ENCODE results near the gene IFI30. TPM values are rescaled to one million over a fixed set of nuclear protein-coding genes. Genes with fewer than 3 reads are reported as not detected.
"Not testable (repeated sequence)": the region's sequence is repeated elsewhere in the genome, so short reads cannot be mapped to it uniquely, and the experiment has no call there.

Gene IFI30
- total and polyA plus RNA-seq, 8 donors = 7.3 to 986 (median 13.0) TPM

DNA sequence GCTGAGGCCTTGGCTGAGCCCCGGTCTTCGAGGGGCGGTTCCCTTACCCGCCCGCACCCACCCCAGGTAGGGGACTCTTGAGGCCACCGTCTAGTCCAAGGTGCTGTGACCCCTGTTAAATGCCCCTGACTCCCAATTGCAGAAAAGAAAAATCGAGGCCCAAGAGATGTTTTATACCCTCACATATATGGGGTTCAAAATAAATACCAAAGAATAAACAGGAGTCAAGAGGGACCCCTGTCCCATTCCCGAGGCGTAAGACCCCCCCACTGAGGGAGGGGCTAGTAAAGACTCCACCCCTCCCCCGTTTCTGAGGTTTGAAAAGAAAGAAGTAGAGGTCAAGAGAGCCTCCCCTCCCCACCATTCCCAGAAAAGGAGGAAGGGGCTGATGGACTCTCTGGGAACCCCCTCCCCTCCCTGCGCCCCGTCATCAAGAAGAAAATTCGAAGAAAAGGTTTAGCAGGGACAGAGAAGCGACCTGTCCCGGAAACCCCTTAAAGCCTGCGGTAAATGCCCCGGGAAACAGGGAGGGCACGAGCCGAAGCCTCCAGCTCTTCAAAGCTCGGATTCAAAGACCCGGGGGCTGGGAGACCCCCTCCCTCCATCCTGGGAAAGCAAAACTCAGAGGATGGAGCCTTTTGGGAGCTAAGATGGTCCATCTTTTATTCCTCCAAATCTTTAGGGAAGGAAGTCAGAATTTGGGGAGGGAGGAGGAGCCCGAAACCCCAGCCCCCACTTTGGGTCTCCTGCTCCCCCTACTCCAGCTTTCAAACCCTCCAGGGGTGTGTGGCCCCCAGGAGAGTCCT, 31.0 kb downstream of the IFI30 start:
- peak; percentile 55 for ATAC-seq
- DNase-seq = peak in 2 of 4 donors; percentile 60 to 93
- H3K9me3 ChIP-seq = no peaks in the 10 kb centered on the region
- peak overlapping the region; percentile 56 to 57 for H3K4me3 ChIP-seq
- H3K36me3 ChIP-seq = peaks cover 0 to 10% of the 10 kb centered on the region in 2 donors
- H3K27ac ChIP-seq = peak overlapping the region; percentile 90 to 98
- peaks cover 9 to 34% of the 10 kb centered on the region in 2 donors for H3K4me1 ChIP-seq
- intact Hi-C loops (cut with DNase I) = loop anchor here in 1 of 2 donors (10.0 kb wide), 1 partner anchor 50 kb away; a partner anchor contains a TSS
- peaks cover 0 to 27% of the 10 kb centered on the region in 2 donors for H3K27me3 ChIP-seq
- TF ChIP-seq, protein P1, sequence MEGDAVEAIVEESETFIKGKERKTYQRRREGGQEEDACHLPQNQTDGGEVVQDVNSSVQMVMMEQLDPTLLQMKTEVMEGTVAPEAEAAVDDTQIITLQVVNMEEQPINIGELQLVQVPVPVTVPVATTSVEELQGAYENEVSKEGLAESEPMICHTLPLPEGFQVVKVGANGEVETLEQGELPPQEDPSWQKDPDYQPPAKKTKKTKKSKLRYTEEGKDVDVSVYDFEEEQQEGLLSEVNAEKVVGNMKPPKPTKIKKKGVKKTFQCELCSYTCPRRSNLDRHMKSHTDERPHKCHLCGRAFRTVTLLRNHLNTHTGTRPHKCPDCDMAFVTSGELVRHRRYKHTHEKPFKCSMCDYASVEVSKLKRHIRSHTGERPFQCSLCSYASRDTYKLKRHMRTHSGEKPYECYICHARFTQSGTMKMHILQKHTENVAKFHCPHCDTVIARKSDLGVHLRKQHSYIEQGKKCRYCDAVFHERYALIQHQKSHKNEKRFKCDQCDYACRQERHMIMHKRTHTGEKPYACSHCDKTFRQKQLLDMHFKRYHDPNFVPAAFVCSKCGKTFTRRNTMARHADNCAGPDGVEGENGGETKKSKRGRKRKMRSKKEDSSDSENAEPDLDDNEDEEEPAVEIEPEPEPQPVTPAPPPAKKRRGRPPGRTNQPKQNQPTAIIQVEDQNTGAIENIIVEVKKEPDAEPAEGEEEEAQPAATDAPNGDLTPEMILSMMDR (IDR thresholded peaks at IDR 0.05) = no peak

DNA sequence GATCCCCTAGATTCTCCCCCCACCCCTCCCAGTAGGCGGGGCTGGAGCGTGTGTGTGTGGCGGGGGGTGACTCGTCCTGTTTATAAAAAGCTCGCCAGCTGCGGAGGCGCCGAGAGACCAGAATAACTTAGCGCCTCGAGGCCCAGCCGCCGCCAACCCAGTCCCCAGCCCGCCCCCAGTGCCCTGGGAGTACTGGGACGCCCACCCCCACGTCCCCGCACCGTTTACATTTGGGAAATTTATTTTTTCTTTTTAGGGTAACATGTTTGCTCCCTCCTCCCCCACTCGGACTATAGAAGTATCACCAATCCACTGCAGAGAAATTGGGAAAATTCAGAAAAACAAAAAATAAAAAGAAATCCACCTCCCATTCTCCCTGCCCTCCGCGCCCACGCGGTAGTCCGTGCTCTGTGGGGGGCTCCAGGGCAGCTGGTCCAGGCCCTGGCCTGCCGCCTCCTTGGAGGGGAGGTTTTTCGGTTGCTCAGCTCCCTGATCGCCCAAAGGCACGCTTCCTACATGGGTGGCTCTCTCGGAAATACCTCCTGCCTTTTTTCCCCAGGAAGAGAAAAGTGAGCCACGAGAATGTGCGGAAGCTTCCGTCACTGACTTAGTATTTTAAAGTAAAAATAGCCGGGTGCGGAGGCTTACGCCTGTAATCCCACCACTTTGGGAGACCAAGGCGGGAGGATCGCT, 31.7 kb downstream of the IFI30 start:
- intact Hi-C loops (cut with DNase I) = loop anchor here in 1 of 2 donors (10.0 kb wide), 1 partner anchor 49 kb away; a partner anchor contains a TSS
- Histone ChIP-seq H3K4me3 (peak overlapping the region; percentile 56 to 57), H3K36me3 (peaks cover 0 to 2% of the 10 kb centered on the region in 2 donors), H3K4me1 (peaks cover 9 to 34% of the 10 kb centered on the region in 2 donors), H3K27me3 (peaks cover 0 to 29% of the 10 kb centered on the region in 2 donors), H3K9me3 (no peaks in the 10 kb centered on the region), H3K27ac (peak overlapping the region; percentile 90 to 98)
- DNase-seq (peak; percentile 31 to 88 (median 84)), ATAC-seq (peak; percentile 42)
- TF ChIP-seq, protein P1 (IDR thresholded peaks at IDR 0.05) = no peak

DNA sequence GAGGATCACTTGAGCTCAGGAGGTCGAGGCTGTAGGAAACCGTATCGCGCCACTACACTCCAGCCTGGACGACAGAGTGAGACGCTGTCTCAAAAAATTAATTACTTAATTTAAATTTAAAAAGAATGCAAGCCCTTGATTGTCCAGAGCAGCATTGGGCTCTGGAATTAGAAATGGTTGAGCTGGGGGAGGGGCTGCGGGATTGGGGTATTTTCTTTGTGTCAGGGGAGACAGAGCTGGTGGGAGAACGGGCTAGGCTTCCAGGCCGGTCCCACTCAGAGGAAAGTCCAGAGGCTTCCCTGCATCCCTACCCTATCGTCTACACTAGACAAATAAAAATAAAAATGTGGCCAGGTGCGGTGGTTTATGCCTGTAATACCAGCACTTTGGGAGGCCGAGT, 32.4 kb downstream of the IFI30 start:
- Histone ChIP-seq H3K27ac (peak overlapping the region; percentile 90 to 98), H3K27me3 (peaks cover 0 to 30% of the 10 kb centered on the region in 2 donors), H3K9me3 (no peaks in the 10 kb centered on the region), H3K4me3 (no peak overlapping the region), H3K4me1 (peaks cover 9 to 34% of the 10 kb centered on the region in 2 donors), H3K36me3 (no peaks in the 10 kb centered on the region)
- ATAC-seq (no peak), DNase-seq (no peak)
- TF ChIP-seq, protein P1 (IDR thresholded peaks at IDR 0.05) = no peak
- intact Hi-C loops (cut with DNase I) = loop anchor here in 1 of 2 donors (10.0 kb wide), 1 partner anchor 49 kb away; a partner anchor contains a TSS

DNA sequence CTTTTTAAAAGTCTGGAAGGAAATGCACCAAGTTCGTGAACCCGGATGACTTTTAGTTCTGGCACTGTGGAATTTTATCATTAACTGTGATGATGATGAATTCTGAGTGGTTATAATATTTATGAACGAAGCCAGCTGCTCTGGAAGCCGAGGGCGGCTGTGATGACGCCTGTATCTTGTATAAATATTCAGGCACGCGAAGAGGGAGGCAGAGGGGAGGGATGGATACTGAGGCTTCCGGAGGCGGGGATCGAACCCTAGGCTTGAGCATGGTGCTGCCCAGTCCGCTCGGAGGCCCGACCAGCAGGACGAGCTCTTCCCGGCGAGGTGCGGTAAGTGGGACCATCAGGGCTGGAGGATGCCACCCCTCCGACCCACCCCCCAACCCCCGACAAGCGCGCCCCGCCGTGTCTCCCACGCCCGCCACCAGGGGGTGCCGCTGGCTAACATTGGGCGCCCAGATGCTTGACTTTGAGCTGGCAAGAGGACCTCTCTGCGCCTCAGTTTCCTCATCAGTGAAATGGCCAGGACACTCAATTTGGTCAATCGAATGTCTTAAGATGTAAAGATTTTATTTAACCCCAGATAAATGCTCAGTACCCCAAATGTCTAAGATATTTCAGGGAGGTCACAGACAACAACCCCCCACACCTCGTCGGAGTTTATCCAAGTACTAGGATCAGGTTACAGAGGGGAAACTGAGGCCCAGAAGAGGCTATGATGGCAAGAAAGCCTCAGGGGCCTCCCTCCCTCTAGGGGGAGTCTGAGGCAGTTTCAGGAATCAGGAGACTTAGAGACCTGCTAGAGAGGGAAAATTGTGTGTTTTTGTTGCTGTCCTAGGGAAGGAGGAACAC, 34.7 kb downstream of the IFI30 start:
- DNase-seq = peak; percentile 43 to 88 (median 82)
- intact Hi-C loops (cut with DNase I) = loop anchor here in 1 of 2 donors (10.0 kb wide), 1 partner anchor 46 kb away; a partner anchor contains a TSS
- ATAC-seq = no peak
- Histone ChIP-seq H3K4me1 (peaks cover 2 to 26% of the 10 kb centered on the region in 2 donors), H3K9me3 (no peaks in the 10 kb centered on the region), H3K27ac (peak overlapping the region in 1 of 2 donors; percentile 8), H3K36me3 (no peaks in the 10 kb centered on the region), H3K27me3 (peaks cover 0 to 27% of the 10 kb centered on the region in 2 donors), H3K4me3 (no peak overlapping the region)
- TF ChIP-seq, protein P1 (IDR thresholded peaks at IDR 0.05) = peak; percentile 56 to 67

DNA sequence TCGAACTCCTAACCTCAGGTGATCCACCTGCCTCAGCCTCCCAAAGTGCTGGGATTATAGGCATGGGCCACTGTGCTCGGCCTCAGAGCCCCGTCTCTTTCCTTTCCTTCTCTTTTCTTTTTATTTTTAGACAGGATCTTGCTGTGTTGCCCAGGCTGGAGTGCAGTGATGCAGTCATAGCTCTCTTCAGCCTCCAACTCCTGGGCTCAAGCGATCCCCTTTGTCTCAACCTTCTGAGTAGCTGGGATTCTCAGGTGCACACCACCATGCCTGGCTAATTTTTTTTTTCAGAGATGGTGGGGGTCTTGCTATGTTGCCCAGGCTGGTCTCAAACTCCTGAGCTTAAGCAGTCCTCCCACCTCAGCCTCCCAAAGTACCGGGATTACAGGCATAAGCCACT, 36.3 kb downstream of the IFI30 start:
- H3K36me3 ChIP-seq, H3K27ac ChIP-seq, ATAC-seq, H3K9me3 ChIP-seq, DNase-seq, H3K4me3 ChIP-seq: not testable (repeated sequence)
- peaks cover 2 to 18% of the 10 kb centered on the region in 2 donors for H3K4me1 ChIP-seq
- H3K27me3 ChIP-seq = peaks cover 0 to 26% of the 10 kb centered on the region in 2 donors
- intact Hi-C loops (cut with DNase I) = loop anchor here in 1 of 2 donors (10.0 kb wide), 1 partner anchor 45 kb away; a partner anchor contains a TSS

Measured in left lung (tissue), 10 donors.